ENCODE data around the gene GPR143. TPM values are rescaled to one million over a fixed set of nuclear protein-coding genes. Genes with fewer than 3 reads are reported as not detected.
A peak's percentile ranks its signal among the peaks of the same experiment; 100 is the strongest.
"Not testable (repeated sequence)": the region's sequence is repeated elsewhere in the genome, so short reads cannot be mapped to it uniquely, and the experiment has no call there.

GPR143 gene
- 3.0 and 3.2 TPM in 2 replicates for total RNA-seq
- 9.4 and 9.8 TPM in 2 replicates for polyA plus RNA-seq

DNA sequence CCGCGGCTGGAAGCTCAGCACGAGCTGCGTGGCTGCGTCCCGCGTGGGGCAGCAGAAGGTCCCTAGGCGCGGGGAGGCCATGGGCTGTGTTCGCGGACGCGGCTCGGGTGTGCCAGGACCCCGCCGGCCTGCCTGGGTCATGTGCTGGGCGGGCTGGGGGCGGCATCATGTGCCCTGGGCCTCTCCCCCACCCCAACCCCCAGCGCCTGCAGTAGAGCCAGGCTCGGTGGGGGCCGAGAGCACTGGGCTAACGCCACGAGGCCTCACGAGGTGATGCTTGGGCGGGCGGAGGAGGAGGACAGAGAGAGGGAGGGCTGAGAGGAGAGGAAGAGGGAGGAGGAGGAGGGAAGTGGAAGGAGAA lies at the start of gene GPR143:
GPR143 (minus strand) TSS at position 111 of the 361 bp plus-strand sequence; CDS start at position 81, 30 bp downstream.
- DNase-seq (ENCODE audit: low spot score), result no peak
- no peaks in the 10 kb centered on the region for H3K36me3 ChIP-seq (replicated peaks; ENCODE audit: insufficient read depth, low read depth)
- H3K27ac ChIP-seq, result no peak within 1 kb of the TSS
- H3K9me3 ChIP-seq (ENCODE audit: low read depth), result no peaks in the 10 kb centered on the region
- no peaks in the 10 kb centered on the region for H4K20me1 ChIP-seq (ENCODE audit: insufficient read depth, poor library complexity, severe bottlenecking)
- H3K79me2 ChIP-seq, result no peaks in the 10 kb centered on the region
- peak within 1 kb of the TSS; percentile 72 for H3K4me2 ChIP-seq
- H2AFZ ChIP-seq, result no peak within 1 kb of the TSS
- H3K4me1 ChIP-seq (ENCODE audit: insufficient read depth), result no peaks in the 10 kb centered on the region
- no peaks in the 10 kb centered on the region for H3K9me2 ChIP-seq (replicated peaks; ENCODE audit: insufficient read depth)
- no peak for TF ChIP-seq EZH2 (IDR thresholded peaks at IDR 0.05; ENCODE audit: borderline replicate concordance)
- no peak for TF ChIP-seq CTCF (IDR thresholded peaks at IDR 0.05; ENCODE audit: poor library complexity)
- TF ChIP-seq EZH2phosphoT487 (IDR thresholded peaks at IDR 0.05; ENCODE audit: low read depth, severe bottlenecking, unreplicated experiment), result no peak
- 39% methylated on average over 7 of the region's 26 CpGs for WGBS (ENCODE audit: low lambda C conversion rate, missing lambda C conversion rate)
- H3K4me3 ChIP-seq, result no peak within 1 kb of the TSS
- no peaks in the 10 kb centered on the region for H3K27me3 ChIP-seq

DNA sequence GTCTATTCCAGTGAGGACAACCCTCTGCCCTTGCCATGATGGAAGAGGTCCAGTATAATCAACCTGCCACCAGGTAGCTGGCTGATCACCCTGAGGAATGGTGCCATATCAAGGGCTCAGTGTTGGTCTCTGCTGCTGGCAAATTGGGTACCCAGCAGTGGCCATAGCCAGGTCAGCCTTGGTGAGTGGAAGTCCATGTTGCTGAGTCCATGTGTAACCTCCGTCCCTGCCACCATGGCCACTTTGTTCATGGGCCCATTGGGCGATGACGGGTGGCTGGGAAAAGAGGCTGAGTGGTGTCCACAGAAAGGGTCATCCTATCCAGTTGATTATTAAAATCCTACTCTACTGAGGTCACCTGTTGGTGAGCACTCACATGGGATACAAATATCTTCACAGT lies 45.4 kb upstream of the GPR143 start:
- not testable (repeated sequence) for H3K36me3 ChIP-seq (replicated peaks; ENCODE audit: insufficient read depth, low read depth); H3K4me1 ChIP-seq (ENCODE audit: insufficient read depth); H3K79me2 ChIP-seq; DNase-seq (ENCODE audit: low spot score); H3K4me2 ChIP-seq; H3K9me2 ChIP-seq (replicated peaks; ENCODE audit: insufficient read depth); H3K27ac ChIP-seq; H4K20me1 ChIP-seq (ENCODE audit: insufficient read depth, poor library complexity, severe bottlenecking); H3K4me3 ChIP-seq; H3K27me3 ChIP-seq; H3K9me3 ChIP-seq (ENCODE audit: low read depth); H2AFZ ChIP-seq
- 80% methylated on average over 3 of the region's 3 CpGs for WGBS (ENCODE audit: low lambda C conversion rate, missing lambda C conversion rate)

DNA sequence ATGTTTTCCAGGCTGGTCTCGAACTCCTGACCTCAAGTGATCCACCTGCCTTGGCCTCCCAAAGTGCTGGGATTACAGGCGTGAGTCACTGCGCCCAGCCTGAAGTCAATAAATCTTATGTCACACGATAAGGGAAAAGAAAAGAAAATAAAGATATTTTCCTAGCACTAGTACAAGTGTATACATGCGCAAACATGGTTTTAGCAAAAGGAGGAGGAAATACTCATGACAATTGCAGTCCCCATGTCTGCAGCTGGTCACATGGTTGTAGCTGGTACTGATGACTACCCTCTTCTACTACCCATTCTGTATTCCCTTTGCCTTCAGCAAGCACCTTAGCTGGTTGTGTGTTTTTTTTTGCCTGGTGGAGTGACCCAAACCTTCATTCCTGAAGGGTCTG lies 44.2 kb upstream of the GPR143 start:
- not testable (repeated sequence) for H3K4me1 ChIP-seq (ENCODE audit: insufficient read depth); H3K27ac ChIP-seq; H3K9me3 ChIP-seq (ENCODE audit: low read depth); H4K20me1 ChIP-seq (ENCODE audit: insufficient read depth, poor library complexity, severe bottlenecking); H3K36me3 ChIP-seq (replicated peaks; ENCODE audit: insufficient read depth, low read depth); DNase-seq (ENCODE audit: low spot score); H3K27me3 ChIP-seq; H3K4me3 ChIP-seq; H3K4me2 ChIP-seq; H3K79me2 ChIP-seq; H3K9me2 ChIP-seq (replicated peaks; ENCODE audit: insufficient read depth); H2AFZ ChIP-seq
- 88% methylated on average over 5 of the region's 5 CpGs for WGBS (ENCODE audit: low lambda C conversion rate, missing lambda C conversion rate)

DNA sequence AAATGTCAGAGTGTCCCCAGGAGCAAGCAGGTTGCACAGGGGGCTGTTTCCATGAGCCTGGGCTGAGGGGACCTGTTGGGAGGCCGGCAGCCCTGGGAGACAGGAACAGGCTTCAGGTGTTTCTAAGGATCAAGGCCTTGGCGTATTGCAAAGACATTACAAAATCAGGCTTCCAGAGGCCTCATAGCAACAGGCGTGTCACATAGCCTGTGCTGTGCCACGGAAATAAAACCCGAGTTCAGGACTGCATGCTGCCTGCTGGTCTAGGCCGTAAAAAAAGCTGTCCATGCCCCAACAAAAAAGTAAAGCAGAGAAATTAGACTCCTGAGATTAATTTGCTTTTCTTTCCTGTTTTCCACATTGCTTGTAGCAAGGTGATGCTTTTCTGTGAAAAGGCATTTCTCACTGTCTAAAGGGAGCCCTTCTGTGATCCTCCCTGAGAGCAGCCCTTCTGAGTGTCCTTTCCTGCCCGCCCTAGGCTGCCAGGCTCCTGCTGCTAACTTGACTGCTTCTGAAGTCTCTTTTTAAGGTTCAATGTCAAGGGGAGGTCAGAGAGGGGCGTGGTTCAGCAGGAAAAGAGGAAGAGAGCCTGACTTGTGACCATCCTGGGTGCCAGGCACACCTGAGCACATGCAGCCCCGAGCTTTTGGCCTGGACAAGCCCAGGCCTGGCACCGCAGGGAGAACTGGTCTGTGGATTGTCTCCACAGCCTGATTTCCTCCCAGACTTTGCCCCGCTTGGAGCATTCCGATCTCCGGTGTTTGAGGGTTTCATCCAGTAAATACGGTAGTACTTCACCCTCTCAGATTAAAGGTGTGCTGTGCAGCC lies 41.9 kb upstream of the GPR143 start:
- H3K36me3 ChIP-seq (replicated peaks; ENCODE audit: insufficient read depth, low read depth), result no peaks in the 10 kb centered on the region
- H3K9me3 ChIP-seq (ENCODE audit: low read depth), result no peaks in the 10 kb centered on the region
- H3K9me2 ChIP-seq (replicated peaks; ENCODE audit: insufficient read depth), result no peaks in the 10 kb centered on the region
- no peaks in the 10 kb centered on the region for H4K20me1 ChIP-seq (ENCODE audit: insufficient read depth, poor library complexity, severe bottlenecking)
- no peak overlapping the region for H2AFZ ChIP-seq
- no peak overlapping the region for H3K27ac ChIP-seq
- no peaks in the 10 kb centered on the region for H3K27me3 ChIP-seq
- peaks cover 10% of the 10 kb centered on the region for H3K79me2 ChIP-seq
- H3K4me2 ChIP-seq, result no peak overlapping the region
- WGBS (ENCODE audit: low lambda C conversion rate, missing lambda C conversion rate), result 73% methylated on average over 14 of the region's 14 CpGs
- DNase-seq (ENCODE audit: low spot score), result no peak
- no peak overlapping the region for H3K4me3 ChIP-seq
- no peak for TF ChIP-seq EZH2phosphoT487 (IDR thresholded peaks at IDR 0.05; ENCODE audit: low read depth, severe bottlenecking, unreplicated experiment)
- TF ChIP-seq CTCF (IDR thresholded peaks at IDR 0.05; ENCODE audit: poor library complexity), result no peak
- no peak for TF ChIP-seq EZH2 (IDR thresholded peaks at IDR 0.05; ENCODE audit: borderline replicate concordance)
- H3K4me1 ChIP-seq (ENCODE audit: insufficient read depth), result no peaks in the 10 kb centered on the region

All from hepatocyte (in vitro differentiated cells).